GM18520 (cell line): ENCODE data around the gene GGACT.

ENCODE experiments used
- ATAC-seq: cut with Tn5 transposase; IDR thresholded peaks from one replicate; pipeline ENCODE4 v1.9.1; 2021; ENCODE audit not compliant: unreplicated experiment

Gene GGACT

DNA sequence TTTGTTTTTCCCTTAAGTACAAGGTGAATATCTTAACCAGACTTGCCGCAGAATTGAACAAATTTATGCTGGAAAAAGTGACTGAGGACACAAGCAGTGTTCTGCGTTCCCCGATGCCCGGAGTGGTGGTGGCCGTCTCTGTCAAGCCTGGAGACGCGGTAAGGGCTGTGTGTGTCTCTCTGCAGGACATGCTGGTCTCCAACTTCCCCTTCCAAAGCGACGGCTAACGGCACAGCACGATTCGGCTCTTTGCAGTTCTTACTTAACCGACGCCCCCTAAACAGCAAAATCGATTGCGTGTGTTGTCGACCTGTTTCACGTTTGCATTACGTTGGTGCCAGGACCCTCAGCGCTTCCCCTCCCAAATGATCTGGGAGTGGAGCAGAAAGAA, 73.2 kb downstream of the GGACT start:
- ATAC-seq: no peak

GRCh38 chr13:100514788-100515409, 73.7 kb downstream of the GGACT start:
- peak; percentile 84 for ATAC-seq

GRCh38 chr13:100513987-100514670, 74.5 kb downstream of the GGACT start:
- ATAC-seq: no peak

DNA sequence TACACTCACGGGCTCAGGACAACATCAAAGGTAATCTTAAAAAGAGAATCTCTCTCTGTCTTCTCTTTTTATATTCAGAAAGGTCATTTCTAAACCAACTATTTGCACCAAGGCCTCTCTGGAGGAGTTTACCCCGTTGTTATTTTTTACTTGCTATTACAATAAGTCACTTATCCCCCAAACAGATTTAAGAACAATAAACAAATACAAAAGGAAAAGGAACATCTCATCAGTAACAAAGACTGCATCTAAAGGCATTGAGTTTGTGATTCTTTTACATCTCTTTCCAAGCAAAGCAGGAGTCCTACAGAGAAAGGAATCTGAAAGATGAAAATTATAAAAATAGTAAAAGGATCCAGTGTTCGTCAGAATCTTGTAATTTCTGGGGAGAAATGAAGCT, 75.4 kb downstream of the GGACT start:
- ATAC-seq: no peak

DNA sequence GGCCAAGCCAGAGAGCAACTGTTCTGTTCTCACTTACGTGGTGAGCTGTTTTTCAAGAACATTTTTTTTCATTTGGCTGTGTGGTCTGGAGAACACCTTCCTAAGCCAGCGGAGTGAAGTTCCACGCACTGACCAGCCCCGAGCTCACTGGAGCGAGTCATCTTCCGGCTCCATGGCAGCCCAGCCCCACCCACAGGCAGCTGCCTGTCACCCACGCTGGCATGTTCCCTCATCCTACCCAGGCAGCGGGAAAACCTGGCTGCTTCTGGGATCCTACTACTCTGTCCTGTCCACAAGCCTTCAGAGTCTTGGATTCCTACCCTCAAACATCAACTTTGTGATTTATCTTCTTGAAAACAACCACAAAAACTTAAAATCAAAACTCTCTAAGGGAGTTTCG, 76.2 kb downstream of the GGACT start:
- no peak for ATAC-seq

DNA sequence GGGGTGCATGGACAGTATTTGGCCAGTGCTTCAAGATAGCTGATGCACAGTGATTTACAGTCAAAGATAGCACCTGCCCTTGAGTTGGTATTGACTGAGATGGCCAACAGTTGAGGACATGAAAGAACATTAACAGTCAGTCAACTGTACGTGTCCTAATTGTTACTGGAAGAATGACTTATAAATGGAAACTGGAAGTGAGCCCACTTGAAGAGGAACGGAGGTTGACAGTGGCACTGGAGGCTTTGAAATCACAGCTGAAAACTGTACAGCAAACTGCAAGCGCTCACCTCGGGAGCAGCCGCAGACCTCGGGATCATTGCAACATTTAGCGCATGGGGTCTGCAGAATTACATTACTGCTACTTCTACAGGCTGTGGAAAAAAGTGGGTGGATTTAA, 77.1 kb downstream of the GGACT start:
- ATAC-seq: no peak

DNA sequence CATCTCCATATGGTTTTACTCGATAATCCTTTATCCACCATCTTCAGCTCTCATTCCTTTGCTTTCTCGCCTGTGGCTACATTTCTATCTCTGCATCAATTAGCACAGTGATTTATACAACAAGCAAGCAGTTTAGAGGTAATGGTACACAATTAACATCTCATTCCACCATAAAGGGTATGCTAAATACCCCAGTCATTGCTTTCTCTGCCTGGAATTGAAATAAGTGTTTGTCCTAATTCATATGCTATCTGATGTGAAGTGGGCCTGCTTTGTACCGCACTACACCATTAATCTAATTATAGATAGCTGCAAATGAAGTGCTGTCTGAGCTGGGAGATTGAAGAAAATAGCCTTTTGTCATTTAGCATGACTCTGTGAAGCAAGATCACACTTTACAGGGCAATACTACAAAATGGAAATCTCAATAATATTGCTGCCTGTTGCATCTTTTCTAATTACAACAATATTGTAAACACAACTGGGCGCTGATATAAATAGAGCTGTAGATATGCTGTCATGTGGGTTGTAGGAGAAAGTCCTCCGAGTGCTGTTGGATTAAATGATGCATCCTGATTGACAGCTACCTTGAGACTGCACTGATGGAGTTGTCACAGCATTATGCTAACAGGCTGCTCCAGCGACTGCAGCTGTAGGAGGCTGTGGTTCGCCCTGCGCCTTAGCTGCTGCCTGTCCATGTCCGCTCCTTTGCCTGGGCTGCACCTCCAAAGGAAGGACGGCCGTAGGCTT, 78.2 kb downstream of the GGACT start:
- no peak for ATAC-seq

DNA sequence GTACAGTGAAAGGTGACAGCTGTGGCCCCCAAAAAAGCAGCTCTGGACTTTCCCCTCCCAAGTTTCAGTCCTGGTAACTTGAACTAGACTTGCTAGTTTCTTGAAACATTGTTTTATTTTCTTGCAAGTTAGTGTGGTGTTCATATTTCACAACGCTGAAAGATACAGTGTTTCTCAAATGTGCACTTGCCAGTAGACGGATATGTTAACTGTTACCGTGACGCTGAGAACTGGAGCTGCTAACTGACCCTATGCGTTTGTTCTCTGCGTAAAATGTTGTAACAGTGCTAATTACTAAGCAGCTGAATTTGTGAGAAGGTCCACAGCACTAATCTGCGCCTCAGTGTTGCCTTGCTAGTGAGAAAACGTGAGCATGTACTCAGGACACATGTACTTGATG, 79.6 kb downstream of the GGACT start:
- ATAC-seq: no peak

- no peak for ATAC-seq
Measured at GRCh38 chr13:100508455-100508854, 80.1 kb downstream of the GGACT start.

DNA sequence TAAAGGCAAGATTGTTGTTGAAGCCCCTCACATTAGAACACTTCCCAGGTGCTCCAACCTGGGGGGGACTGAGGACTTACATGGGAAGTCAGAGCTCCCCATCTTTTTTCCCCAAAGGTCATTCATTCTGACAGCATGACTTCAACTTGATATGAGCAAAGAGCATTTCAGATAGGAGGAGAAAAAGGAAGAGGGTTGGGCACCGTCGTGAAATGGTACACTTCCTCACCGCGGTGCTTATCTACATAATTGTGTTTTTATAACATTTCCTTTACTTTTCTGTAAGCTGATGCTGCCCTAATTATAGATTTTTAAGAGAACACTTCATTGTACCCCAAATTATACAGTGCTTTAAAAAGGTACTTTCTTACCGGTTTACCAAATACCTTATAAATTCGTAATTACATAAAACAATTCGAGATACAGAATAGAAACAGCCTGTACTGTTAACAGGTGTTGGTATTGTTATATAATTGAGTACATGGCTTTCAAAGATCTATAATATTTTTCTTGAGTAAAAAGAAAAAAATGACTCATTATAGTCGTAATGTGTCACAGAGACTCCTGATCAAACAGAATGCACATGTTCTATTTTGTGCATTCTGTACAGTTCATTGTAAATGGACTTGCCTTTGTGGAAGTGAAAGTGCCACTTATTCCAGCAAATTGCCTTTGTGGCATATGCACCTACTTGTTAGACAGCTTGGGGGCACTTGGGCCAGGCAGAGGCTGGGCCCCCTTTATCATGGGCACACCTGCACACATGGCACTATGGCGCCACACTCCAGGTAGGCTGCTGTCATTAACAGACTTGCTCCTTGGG, 81.8 kb downstream of the GGACT start:
- ATAC-seq: no peak

DNA sequence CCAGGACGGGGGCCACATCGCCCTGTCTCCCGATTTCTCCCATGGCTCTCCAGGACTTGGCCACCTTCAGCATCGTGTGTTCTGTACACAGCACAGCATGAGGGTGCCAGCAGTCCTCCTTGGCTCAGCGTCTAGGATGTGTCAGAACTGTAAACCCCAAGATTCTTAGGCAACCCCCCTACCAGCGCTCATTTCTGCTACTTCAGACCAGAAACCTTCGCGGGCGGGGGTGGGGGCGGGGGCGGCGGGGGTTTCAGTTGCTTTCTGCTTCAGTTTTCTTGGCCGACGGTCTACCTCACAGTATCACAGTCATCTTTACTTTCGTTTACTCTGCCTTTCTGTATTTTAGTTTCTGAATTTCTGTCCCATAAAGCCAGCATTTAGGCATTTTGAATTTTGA, 82.4 kb downstream of the GGACT start:
- peak; percentile 61 for ATAC-seq

- ATAC-seq: no peak
Measured at GRCh38 chr13:100503622-100504021, 85.0 kb downstream of the GGACT start.

DNA sequence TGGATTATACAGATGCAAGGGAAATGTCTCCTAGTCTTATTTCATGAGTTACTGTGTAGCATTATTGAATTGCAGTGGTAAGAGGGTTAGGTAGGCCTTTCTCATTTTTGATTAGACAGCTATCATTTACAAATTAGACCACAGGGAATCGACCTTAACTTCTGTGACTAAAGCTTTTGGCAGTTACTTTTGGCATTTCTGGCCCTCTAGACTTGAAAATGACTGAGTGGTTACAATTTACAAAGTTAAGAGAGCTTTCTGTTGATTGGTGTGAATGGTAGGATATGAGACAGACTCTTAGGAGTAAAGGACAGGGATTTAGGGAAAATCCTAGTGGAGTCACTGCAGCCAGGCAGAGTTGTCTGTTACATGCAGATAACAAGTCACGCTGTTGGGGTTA, 86.1 kb downstream of the GGACT start:
- ATAC-seq: no peak

- ATAC-seq: no peak
Measured at GRCh38 chr13:100497389-100497788, 91.2 kb downstream of the GGACT start.

GRCh38 chr13:100495455-100495854, 93.1 kb downstream of the GGACT start:
- ATAC-seq: no peak

GRCh38 chr13:100493418-100493817, 95.2 kb downstream of the GGACT start:
- ATAC-seq: no peak

- no peak for ATAC-seq
Measured at GRCh38 chr13:100491164-100491842, 97.3 kb downstream of the GGACT start.

DNA sequence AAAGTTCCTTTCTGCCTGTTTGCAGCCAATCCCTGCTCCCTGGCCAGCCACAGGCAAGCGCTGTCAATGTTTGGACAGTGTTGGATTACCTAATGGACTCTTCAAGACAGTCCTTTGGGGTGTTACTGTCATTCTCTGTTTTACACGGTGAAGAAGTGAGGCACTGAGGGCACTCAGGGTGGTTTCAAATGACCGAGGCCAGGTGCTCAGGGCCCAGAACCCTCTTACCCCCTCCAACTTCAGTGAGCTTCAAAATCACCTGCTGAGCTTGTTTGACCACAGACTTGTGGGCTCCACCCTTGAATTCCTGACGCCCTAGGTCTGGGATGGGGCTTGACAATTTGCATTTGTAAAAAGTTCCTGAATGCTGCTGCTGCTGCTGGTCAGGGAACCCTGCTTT, 97.9 kb downstream of the GGACT start:
- no peak for ATAC-seq

DNA sequence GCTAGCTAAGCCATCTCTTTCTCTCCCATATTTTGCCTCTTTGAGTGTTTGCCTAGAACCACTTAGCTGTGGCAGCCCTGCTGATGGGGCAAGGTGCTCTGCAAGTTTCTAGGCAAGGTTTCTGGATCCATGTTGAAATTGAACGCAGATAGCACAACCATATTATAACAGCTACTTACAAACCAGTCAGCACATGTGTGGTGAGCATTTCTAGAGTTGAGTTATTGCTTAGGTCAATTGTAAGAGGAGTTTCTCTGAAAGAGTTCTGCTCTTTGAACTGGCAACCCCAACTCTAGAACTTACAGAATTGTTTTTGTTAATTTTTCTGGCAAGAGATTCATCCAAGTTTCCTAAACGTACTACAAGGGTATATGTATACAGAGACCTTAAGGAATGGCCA, 103.3 kb downstream of the GGACT start:
- no peak for ATAC-seq

GRCh38 chr13:100484702-100485101, 103.9 kb downstream of the GGACT start:
- no peak for ATAC-seq

- ATAC-seq: no peak
Measured at GRCh38 chr13:100483841-100484381, 104.7 kb downstream of the GGACT start.
